Measurements from ENCODE around the gene ADIPOQ.
A peak's percentile ranks its signal among the peaks of the same experiment; 100 is the strongest.
"Not testable (repeated sequence)": the region's sequence is repeated elsewhere in the genome, so short reads cannot be mapped to it uniquely, and the experiment has no call there.

The ADIPOQ gene

GRCh38 chr3:186826976-186827857 is 15.3 kb upstream of the ADIPOQ start:
- DNase-seq, result peak; percentile 82

- DNase-seq, result no peak
Measured at GRCh38 chr3:186828340-186828739, 14.2 kb upstream of the ADIPOQ start.

GRCh38 chr3:186831798-186832197 is 10.7 kb upstream of the ADIPOQ start:
- DNase-seq, result no peak

- DNase-seq, result no peak
Measured at GRCh38 chr3:186832276-186832675, 10.2 kb upstream of the ADIPOQ start.

GRCh38 chr3:186839874-186840641 is 2.5 kb upstream of the ADIPOQ start:
- peak; percentile 83 for DNase-seq

- DNase-seq, result no peak
Measured at GRCh38 chr3:186841620-186842019, 890 bp upstream of the ADIPOQ start.

GRCh38 chr3:186843039-186843432 is 526 bp downstream of the ADIPOQ start:
- DNase-seq, result no peak

- DNase-seq, result no peak
Measured at GRCh38 chr3:186844908-186845307, 2.4 kb downstream of the ADIPOQ start.

GRCh38 chr3:186845756-186846155 is 3.2 kb downstream of the ADIPOQ start:
- no peak for DNase-seq

- no peak for DNase-seq
Measured at GRCh38 chr3:186847437-186847836, 4.9 kb downstream of the ADIPOQ start.

- no peak for DNase-seq
Measured at GRCh38 chr3:186849374-186849975, 7.0 kb downstream of the ADIPOQ start.

GRCh38 chr3:186851835-186852234 is 9.3 kb downstream of the ADIPOQ start:
- DNase-seq, result not testable (repeated sequence)

- no peak for DNase-seq
Measured at GRCh38 chr3:186852994-186853393, 10.5 kb downstream of the ADIPOQ start.

GRCh38 chr3:186854146-186854545 is 11.6 kb downstream of the ADIPOQ start:
- DNase-seq, result no peak

GRCh38 chr3:186854954-186855353 is 12.4 kb downstream of the ADIPOQ start:
- no peak for DNase-seq

GRCh38 chr3:186857743-186858142 is 15.2 kb downstream of the ADIPOQ start:
- DNase-seq, result no peak

- not testable (repeated sequence) for DNase-seq
Measured at GRCh38 chr3:186865215-186865853, 22.8 kb downstream of the ADIPOQ start.

GRCh38 chr3:186866095-186866494 is 23.6 kb downstream of the ADIPOQ start:
- DNase-seq, result not testable (repeated sequence)

- no peak for DNase-seq
Measured at GRCh38 chr3:186869253-186870100, 27.0 kb downstream of the ADIPOQ start.

GRCh38 chr3:186870421-186871201 is 28.1 kb downstream of the ADIPOQ start:
- DNase-seq, result no peak

GRCh38 chr3:186871403-186871924 is 29.0 kb downstream of the ADIPOQ start:
- no peak for DNase-seq

Measured in femur (tissue), 1 donor.